MM.1S (cell line): Measurements from ENCODE around the gene FRAS1.

Experiments
- DNase-seq: peaks from one replicate; pipeline ENCODE4 v3.0.0-alpha.2; 2015
- H2AFZ ChIP-seq: fragments of 300-600 bp; sonication (generic); 2 replicates; pipeline ENCODE4 v1.6.0; 2016; ENCODE audit warnings: antibody characterized with exemption, low read length
- H3F3A ChIP-seq: fragments of 300-600 bp; sonication (generic); 2 replicates; pipeline ENCODE4 v1.6.1; 2016; ENCODE audit warnings: mild to moderate bottlenecking, antibody characterized with exemption, low read length, moderate library complexity, mixed read lengths; ENCODE audit not compliant: insufficient read depth
- H3K27ac ChIP-seq: fragments of 300-600 bp; sonication (generic); 2 replicates; pipeline ENCODE4 v1.5.1; 2016; ENCODE audit warnings: mild to moderate bottlenecking, low read length
- H3K27me3 ChIP-seq: fragments of 300-600 bp; sonication (generic); replicated peaks from 2 replicates; pipeline ENCODE4 v1.6.0; 2016; ENCODE audit warnings: low read length; ENCODE audit not compliant: insufficient read depth
- H3K36me3 ChIP-seq: fragments of 300-600 bp; sonication (generic); replicated peaks from 2 replicates; pipeline ENCODE4 v1.6.1; 2016; ENCODE audit warnings: mild to moderate bottlenecking, low read length, mixed read lengths; ENCODE audit not compliant: insufficient read depth
- H3K4me1 ChIP-seq: fragments of 300-600 bp; sonication (generic); 2 replicates; pipeline ENCODE4 v1.6.1; 2016; ENCODE audit warnings: low read length, mixed read lengths
- H3K4me2 ChIP-seq: fragments of 300-600 bp; sonication (generic); 2 replicates; pipeline ENCODE4 v1.6.0; 2016; ENCODE audit warnings: low read depth, low read length
- H3K4me3 ChIP-seq: fragments of 300-600 bp; sonication (generic); 2 replicates; pipeline ENCODE4 v1.5.1; 2016; ENCODE audit warnings: low read length, mixed read lengths
- H3K79me2 ChIP-seq: fragments of 300-600 bp; sonication (generic); 2 replicates; pipeline ENCODE4 v1.6.1; 2016; ENCODE audit warnings: mixed run types, low read length, mixed read lengths
- H3K9ac ChIP-seq: fragments of 300-600 bp; sonication (generic); 2 replicates; pipeline ENCODE4 v1.6.1; 2016; ENCODE audit warnings: low read length, mixed read lengths
- H3K9me2 ChIP-seq: fragments of 300-600 bp; sonication (generic); replicated peaks from 2 replicates; pipeline ENCODE4 v1.6.1; 2016; ENCODE audit warnings: mild to moderate bottlenecking, low read length, mixed read lengths; ENCODE audit not compliant: insufficient read depth
- H3K9me3 ChIP-seq: fragments of 300-600 bp; sonication (generic); replicated peaks from 2 replicates; pipeline ENCODE4 v1.6.1; 2016; ENCODE audit warnings: mild to moderate bottlenecking, low read length, mixed read lengths; ENCODE audit not compliant: insufficient read depth
- H4K20me1 ChIP-seq: fragments of 300-600 bp; sonication (generic); 2 replicates; pipeline ENCODE4 v1.6.1; 2016; ENCODE audit warnings: mild to moderate bottlenecking, low read length, moderate library complexity, mixed read lengths; ENCODE audit not compliant: insufficient read depth
- CTCF ChIP-seq: fragments of 300-600 bp; sonication (generic); IDR thresholded peaks from 2 replicates; pipeline ENCODE4 v1.5.1; 2016; ENCODE audit warnings: antibody characterized with exemption, low read length, mixed read lengths
- EZH2 ChIP-seq: fragments of 300-600 bp; sonication (generic); optimal IDR thresholded peaks from 2 replicates; pipeline ENCODE3; 2017; ENCODE audit warnings: low read depth, mild to moderate bottlenecking, antibody characterized with exemption, low read length, mixed read lengths
- EZH2phosphoT487 ChIP-seq: fragments of 300-600 bp; sonication (generic); IDR thresholded peaks from 2 replicates; pipeline ENCODE4 v1.6.1; 2018; ENCODE audit warnings: antibody characterized with exemption, low read length

FRAS1 gene

GRCh38 chr4:78137532-78137931 is 80.4 kb downstream of the FRAS1 start:
- no peak overlapping the region for H3K27ac ChIP-seq
- TF ChIP-seq EZH2 (no peak), EZH2phosphoT487 (no peak), CTCF (no peak)
- no peak overlapping the region for H2AFZ ChIP-seq

GRCh38 chr4:78138252-78138651 is 81.1 kb downstream of the FRAS1 start:
- Histone ChIP-seq H3K27me3 (no peaks in the 10 kb centered on the region), H4K20me1 (no peaks in the 10 kb centered on the region), H3K36me3 (no peaks in the 10 kb centered on the region), H3K9me2 (no peaks in the 10 kb centered on the region), H2AFZ (no peak overlapping the region), H3K4me2 (no peak overlapping the region), H3K9me3 (no peaks in the 10 kb centered on the region), H3K4me3 (no peak overlapping the region), H3K9ac (no peak overlapping the region), H3K79me2 (no peaks in the 10 kb centered on the region), H3K4me1 (no peaks in the 10 kb centered on the region), H3K27ac (no peak overlapping the region), H3F3A (no peaks in the 10 kb centered on the region)
- DNase-seq, result no peak
- no peak for TF ChIP-seq EZH2phosphoT487

More at GRCh38 chr4:78137532-78137931, 80.4 kb downstream of the FRAS1 start:
- no peaks in the 10 kb centered on the region for H3K9me3 ChIP-seq
- no peak overlapping the region for H3K9ac ChIP-seq
- H3K79me2 ChIP-seq, result no peaks in the 10 kb centered on the region
- H3K4me2 ChIP-seq, result no peak overlapping the region
- no peak overlapping the region for H3K4me3 ChIP-seq
- H3F3A ChIP-seq, result no peaks in the 10 kb centered on the region
- H3K9me2 ChIP-seq, result no peaks in the 10 kb centered on the region
- no peaks in the 10 kb centered on the region for H3K27me3 ChIP-seq
- no peaks in the 10 kb centered on the region for H3K36me3 ChIP-seq
- H3K4me1 ChIP-seq, result no peaks in the 10 kb centered on the region
- no peaks in the 10 kb centered on the region for H4K20me1 ChIP-seq
- no peak for DNase-seq

GRCh38 chr4:78143634-78144033 is 86.5 kb downstream of the FRAS1 start:
- Histone ChIP-seq H3K9ac (no peak overlapping the region), H3K9me2 (no peaks in the 10 kb centered on the region), H3K9me3 (no peaks in the 10 kb centered on the region), H3K36me3 (no peaks in the 10 kb centered on the region), H3K4me1 (no peaks in the 10 kb centered on the region), H3K4me2 (no peak overlapping the region), H4K20me1 (no peaks in the 10 kb centered on the region), H2AFZ (no peak overlapping the region), H3K4me3 (no peak overlapping the region), H3K27ac (no peak overlapping the region), H3K79me2 (no peaks in the 10 kb centered on the region), H3F3A (no peaks in the 10 kb centered on the region), H3K27me3 (no peaks in the 10 kb centered on the region)
- TF ChIP-seq EZH2phosphoT487 (no peak), CTCF (no peak), EZH2 (no peak)
- no peak for DNase-seq

- TF ChIP-seq CTCF (no peak), EZH2phosphoT487 (no peak), EZH2 (no peak)
- Histone ChIP-seq H3K4me1 (no peaks in the 10 kb centered on the region), H3K27me3 (no peaks in the 10 kb centered on the region), H2AFZ (no peak overlapping the region), H3K27ac (no peak overlapping the region), H3K79me2 (no peaks in the 10 kb centered on the region), H4K20me1 (no peaks in the 10 kb centered on the region), H3K9me2 (no peaks in the 10 kb centered on the region), H3K9me3 (no peaks in the 10 kb centered on the region), H3F3A (no peaks in the 10 kb centered on the region), H3K9ac (no peak overlapping the region), H3K4me2 (no peak overlapping the region), H3K36me3 (no peaks in the 10 kb centered on the region), H3K4me3 (no peak overlapping the region)
- no peak for DNase-seq
Observed at GRCh38 chr4:78145008-78145407, 87.9 kb downstream of the FRAS1 start.
